DMS114 treated with DMSO at 0.1 percent for 48 hours (cell line): ENCODE results near the gene KLHL9.

Source experiments
- DNase-seq: peaks from one replicate; lab custom pipeline; 2025; ENCODE audit not compliant: unreplicated experiment; lab: John Stamatoyannopoulos, UW

The KLHL9 gene

GRCh38 chr9:21320465-21320864, 14.7 kb downstream of the KLHL9 start:
- no peak for DNase-seq

- DNase-seq, result peak; percentile 20
Observed at GRCh38 chr9:21317956-21318923, 17.0 kb downstream of the KLHL9 start.

GRCh38 chr9:21316860-21317259, 18.3 kb downstream of the KLHL9 start:
- DNase-seq, result no peak

- no peak for DNase-seq
Observed at GRCh38 chr9:21316032-21316842, 19.0 kb downstream of the KLHL9 start.

- DNase-seq, result no peak
Observed at GRCh38 chr9:21314152-21314551, 21.1 kb downstream of the KLHL9 start.

GRCh38 chr9:21311889-21312288, 23.3 kb downstream of the KLHL9 start:
- no peak for DNase-seq

GRCh38 chr9:21305213-21305612, 30.0 kb downstream of the KLHL9 start, which contains the start of gene IFNA5:
TSS of gene IFNA5 (minus strand) at chr9:21305313. CDS start at chr9:21305256, 57 bp downstream.
- DNase-seq, result no peak

GRCh38 chr9:21295992-21296391, 39.2 kb downstream of the KLHL9 start:
- no peak for DNase-seq

- DNase-seq, result no peak
Observed at GRCh38 chr9:21294904-21295538, 40.2 kb downstream of the KLHL9 start.

- DNase-seq, result no peak
Observed at GRCh38 chr9:21294364-21294774, 40.8 kb downstream of the KLHL9 start.

GRCh38 chr9:21289848-21290247, 45.4 kb downstream of the KLHL9 start:
- no peak for DNase-seq

- DNase-seq, result no peak
Observed at GRCh38 chr9:21287280-21287679, 47.9 kb downstream of the KLHL9 start.

- no peak for DNase-seq
Observed at GRCh38 chr9:21286659-21287058, 48.5 kb downstream of the KLHL9 start.

GRCh38 chr9:21286099-21286498, 49.1 kb downstream of the KLHL9 start:
- no peak for DNase-seq

GRCh38 chr9:21281275-21281674, 53.9 kb downstream of the KLHL9 start:
- no peak for DNase-seq
